NT2/D1 (cell line): Measurements from ENCODE around the gene LRP8.

Source experiments
- DNase-seq: peaks from one replicate; pipeline ENCODE4 v3.0.0-alpha.2; 2011; ENCODE audit warnings: low read depth, low spot score
- H3K27me3 ChIP-seq: 2 replicates; pipeline ENCODE4 v1.6.0; 2011; ENCODE audit warnings: mild to moderate bottlenecking; ENCODE audit not compliant: insufficient read length, insufficient read depth
- H3K36me3 ChIP-seq: 2 replicates; pipeline ENCODE4 v1.6.1; 2011; ENCODE audit warnings: mild to moderate bottlenecking, low read length, mixed read lengths; ENCODE audit not compliant: insufficient read depth, insufficient read length
- H3K4me1 ChIP-seq: 2 replicates; pipeline ENCODE4 v1.5.1; 2011; ENCODE audit not compliant: insufficient read depth, insufficient read length
- H3K4me3 ChIP-seq: 2 replicates; pipeline ENCODE4 v1.5.1; 2011; ENCODE audit warnings: low read depth; ENCODE audit not compliant: insufficient read length
- H3K9ac ChIP-seq: 2 replicates; pipeline ENCODE4 v1.6.0; 2011; ENCODE audit warnings: low read depth; ENCODE audit not compliant: insufficient read length
- H3K9me3 ChIP-seq: 2 replicates; pipeline ENCODE4 v1.5.1; 2011; ENCODE audit warnings: mild to moderate bottlenecking, low read length; ENCODE audit not compliant: insufficient read depth
- SUZ12 ChIP-seq: IDR thresholded peaks from 2 replicates; pipeline ENCODE4 v1.6.1; 2011; ENCODE audit not compliant: insufficient read length, insufficient read depth; ENCODE audit errors: extremely low read depth
- YY1 ChIP-seq: IDR thresholded peaks from 2 replicates; pipeline ENCODE4 v1.6.1; 2011; ENCODE audit not compliant: insufficient read length, insufficient read depth
- ZNF274 ChIP-seq: IDR thresholded peaks from 2 replicates; pipeline ENCODE4 v1.6.1; 2011; ENCODE audit warnings: mild to moderate bottlenecking, low read depth, low read length

LRP8 gene

GRCh38 chr1:53292690-53293089 is 35.2 kb downstream of the LRP8 start:
- Histone ChIP-seq H3K9me3 (no peaks in the 10 kb centered on the region), H3K27me3 (no peaks in the 10 kb centered on the region), H3K4me3 (no peak overlapping the region), H3K4me1 (peaks cover 44% of the 10 kb centered on the region), H3K9ac (no peak overlapping the region), H3K36me3 (peaks cover 78% of the 10 kb centered on the region)
- TF ChIP-seq ZNF274 (no peak), YY1 (no peak), SUZ12 (no peak)
- no peak for DNase-seq

DNA sequence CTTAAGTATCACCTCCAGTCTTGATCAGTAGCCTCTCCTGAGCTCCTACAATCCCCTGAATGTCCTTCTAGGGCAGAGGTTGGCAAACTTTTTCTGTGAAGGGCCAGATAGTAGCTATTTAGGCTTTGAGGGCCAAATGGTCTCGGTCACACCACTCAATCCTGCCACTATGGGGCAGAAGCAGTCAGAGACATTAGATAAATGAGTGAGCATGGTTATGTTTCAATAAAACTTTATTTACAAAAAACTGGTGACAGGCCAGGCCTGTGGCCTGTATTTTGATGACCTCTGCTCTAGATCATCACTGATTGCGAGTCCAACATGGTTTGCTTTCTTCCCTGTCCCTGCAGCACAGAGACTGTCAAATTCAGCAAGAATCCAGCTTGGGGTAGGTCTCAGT is 36.3 kb downstream of the LRP8 start:
- H3K4me1 ChIP-seq, result peaks cover 43% of the 10 kb centered on the region
- no peak for DNase-seq
- no peak overlapping the region for H3K4me3 ChIP-seq
- TF ChIP-seq SUZ12 (no peak), ZNF274 (no peak), YY1 (no peak)
- peaks cover 80% of the 10 kb centered on the region for H3K36me3 ChIP-seq
- no peaks in the 10 kb centered on the region for H3K9me3 ChIP-seq
- H3K27me3 ChIP-seq, result no peaks in the 10 kb centered on the region
- H3K9ac ChIP-seq, result no peak overlapping the region

DNA sequence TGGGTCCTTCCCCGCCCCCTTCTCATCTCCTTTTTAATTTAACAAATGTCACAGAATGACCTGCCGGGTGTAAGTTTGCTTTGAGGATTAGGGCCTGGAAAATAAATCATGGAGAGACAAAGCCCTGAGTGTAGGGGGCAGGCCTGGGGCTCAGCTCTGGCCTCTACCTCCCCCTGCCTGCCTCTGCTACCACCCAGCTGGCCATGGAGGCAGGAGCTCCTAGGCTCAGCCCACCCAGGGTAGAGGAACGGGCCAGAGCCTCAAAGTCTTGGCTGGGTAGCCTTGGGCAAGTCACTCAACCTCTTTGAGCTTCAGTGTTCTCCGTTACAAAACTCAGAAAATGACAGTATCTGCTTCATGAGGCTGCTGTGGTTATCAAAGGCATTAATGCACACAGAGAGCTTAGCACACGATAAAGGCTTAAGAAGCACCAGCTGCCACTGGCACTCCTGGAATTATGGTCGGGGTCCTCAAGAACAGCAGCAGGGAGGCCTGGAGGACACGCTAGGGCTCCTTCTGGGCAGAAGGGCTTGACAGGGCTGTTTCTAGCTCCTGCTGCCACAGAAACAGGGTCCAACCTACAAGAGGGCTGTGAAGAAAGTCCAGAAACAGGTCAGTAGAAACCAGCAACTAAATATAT is 39.0 kb downstream of the LRP8 start:
- Histone ChIP-seq H3K4me3 (no peak overlapping the region), H3K9ac (no peak overlapping the region), H3K36me3 (peaks cover 87% of the 10 kb centered on the region), H3K27me3 (no peaks in the 10 kb centered on the region), H3K4me1 (peaks cover 27% of the 10 kb centered on the region), H3K9me3 (no peaks in the 10 kb centered on the region)
- no peak for DNase-seq
- TF ChIP-seq SUZ12, result no peak
- no peak for TF ChIP-seq ZNF274
- TF ChIP-seq YY1, result no peak

DNA sequence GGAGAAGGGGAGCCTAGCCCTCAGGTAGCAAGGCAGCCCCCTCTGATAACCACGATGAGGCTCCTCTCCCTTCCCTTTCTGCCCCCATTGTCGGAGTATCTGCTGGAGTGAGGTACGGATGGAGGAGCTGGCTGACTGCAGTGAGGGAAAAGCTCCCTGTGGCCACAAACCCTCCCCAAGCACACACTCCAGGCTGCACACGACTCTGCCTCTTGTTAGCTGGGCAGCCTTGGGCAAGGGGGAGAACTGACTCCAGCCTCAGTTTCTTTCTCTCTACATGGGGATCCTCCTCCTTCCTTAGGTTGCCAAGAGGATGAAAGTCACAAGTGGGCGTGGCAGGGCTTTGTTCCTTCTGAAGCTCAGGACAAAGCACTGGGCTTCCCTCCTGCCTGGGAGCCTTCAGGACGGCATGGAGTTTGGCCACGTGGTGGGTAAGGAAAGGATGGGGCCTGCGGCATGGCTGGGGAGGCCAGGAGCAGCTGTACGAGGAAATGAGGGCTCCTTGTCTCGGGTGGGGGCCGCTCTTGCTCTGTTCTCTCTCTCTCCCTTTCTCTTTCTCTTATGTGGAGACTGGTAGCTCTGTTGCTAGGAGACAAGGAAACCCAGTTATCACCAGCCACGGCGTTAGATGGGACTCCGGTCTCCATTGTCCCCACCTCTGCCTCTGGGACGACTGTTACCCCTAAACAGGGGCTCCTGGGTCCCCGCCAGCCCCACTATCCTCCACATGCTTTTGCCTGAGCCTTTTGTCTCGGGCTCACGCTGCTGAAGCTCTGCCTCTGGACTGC is 39.7 kb downstream of the LRP8 start:
- H3K4me1 ChIP-seq, result peaks cover 22% of the 10 kb centered on the region
- H3K9ac ChIP-seq, result no peak overlapping the region
- no peak overlapping the region for H3K4me3 ChIP-seq
- H3K9me3 ChIP-seq, result no peaks in the 10 kb centered on the region
- H3K27me3 ChIP-seq, result no peaks in the 10 kb centered on the region
- peaks cover 82% of the 10 kb centered on the region for H3K36me3 ChIP-seq
- no peak for DNase-seq
- TF ChIP-seq SUZ12 (no peak), YY1 (no peak), ZNF274 (no peak)

DNA sequence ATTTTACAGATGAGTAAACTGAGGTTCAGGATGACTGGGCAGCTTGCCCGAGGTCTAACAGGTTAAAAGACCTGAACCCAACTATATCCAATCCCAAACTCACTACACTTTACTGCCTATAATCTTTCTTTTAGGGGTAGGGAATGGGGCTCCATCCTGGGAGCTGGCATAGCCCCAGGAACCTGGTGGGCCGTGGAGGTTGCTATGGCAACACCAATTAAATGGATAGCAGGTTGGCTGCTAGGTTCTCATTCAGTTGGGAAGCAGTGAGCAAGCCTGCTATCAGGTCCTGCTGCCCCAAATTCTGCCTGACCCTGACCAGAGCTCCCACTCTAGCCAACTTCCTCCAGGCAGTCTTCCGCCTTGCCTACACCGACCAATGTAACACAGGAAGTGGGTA is 40.9 kb downstream of the LRP8 start:
- Histone ChIP-seq H3K4me1 (peaks cover 18% of the 10 kb centered on the region), H3K4me3 (no peak overlapping the region), H3K9me3 (no peaks in the 10 kb centered on the region), H3K36me3 (peaks cover 90% of the 10 kb centered on the region), H3K27me3 (no peaks in the 10 kb centered on the region), H3K9ac (no peak overlapping the region)
- no peak for DNase-seq
- no peak for TF ChIP-seq YY1

- Histone ChIP-seq H3K4me1 (peaks cover 18% of the 10 kb centered on the region), H3K4me3 (no peak overlapping the region), H3K9me3 (no peaks in the 10 kb centered on the region), H3K36me3 (peaks cover 90% of the 10 kb centered on the region), H3K27me3 (no peaks in the 10 kb centered on the region), H3K9ac (no peak overlapping the region)
- TF ChIP-seq YY1 (no peak), ZNF274 (no peak), SUZ12 (no peak)
- DNase-seq, result no peak
Measured at GRCh38 chr1:53285969-53286760, 41.7 kb downstream of the LRP8 start.

DNA sequence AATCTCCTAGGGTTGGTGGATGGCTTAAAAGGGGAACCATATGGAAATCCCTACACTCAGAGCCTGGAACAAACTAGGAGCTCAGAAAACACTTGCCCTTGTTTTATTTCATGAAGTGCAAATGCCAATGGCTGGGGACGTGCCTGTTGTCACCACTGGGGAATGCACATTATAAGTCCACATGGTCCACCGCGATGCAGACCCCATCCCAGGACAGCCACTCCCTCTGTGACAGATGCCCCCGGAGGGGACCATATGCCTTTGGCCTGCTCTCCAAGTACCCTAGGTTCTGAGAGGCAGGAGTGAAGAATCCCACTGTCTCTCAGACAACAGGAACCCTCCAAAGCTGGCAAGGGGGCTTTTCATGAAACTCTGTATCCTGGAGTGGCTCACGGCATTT is 42.3 kb downstream of the LRP8 start:
- Histone ChIP-seq H3K36me3 (peaks cover 90% of the 10 kb centered on the region), H3K9me3 (no peaks in the 10 kb centered on the region), H3K4me1 (peaks cover 18% of the 10 kb centered on the region), H3K27me3 (no peaks in the 10 kb centered on the region), H3K9ac (no peak overlapping the region), H3K4me3 (no peak overlapping the region)
- no peak for DNase-seq
- no peak for TF ChIP-seq SUZ12
- TF ChIP-seq ZNF274, result no peak
- TF ChIP-seq YY1, result no peak
